HL-60 (cell line): ENCODE results near the gene MYCL.

Experiments
- DNase-seq, 2 experiments: peaks; one replicate each; pipeline ENCODE4 v3.0.0-alpha.2; 2010 to 2020; ENCODE audit warnings: low read depth in 1 of 2, low spot score in 1 of 2
- H3K27ac ChIP-seq: fragments of 250-450 bp; sonication (Bioruptor Pico); replicated peaks from 2 replicates; pipeline ENCODE4 v1.5.1; 2020; ENCODE audit warnings: mild to moderate bottlenecking, moderate library complexity
- H3K27me3 ChIP-seq: fragments of 250-450 bp; sonication (Bioruptor Pico); 2 replicates; pipeline ENCODE4 v1.5.1; 2021; ENCODE audit warnings: mild to moderate bottlenecking, moderate library complexity; ENCODE audit not compliant: insufficient read depth, poor library complexity, severe bottlenecking
- H3K4me3 ChIP-seq: replicated peaks from 2 replicates; pipeline ENCODE4 v1.5.1; 2011; ENCODE audit warnings: mild to moderate bottlenecking, control low read depth, low read length; ENCODE audit not compliant: insufficient read depth
- GABPA ChIP-seq: IDR thresholded peaks from 2 replicates; pipeline ENCODE4 v1.6.1; 2012; ENCODE audit warnings: low read depth
- POLR2AphosphoS5 ChIP-seq: IDR thresholded peaks from 2 replicates; pipeline ENCODE4 v1.6.1; 2012; ENCODE audit warnings: low read depth
- SPI1 ChIP-seq: IDR thresholded peaks from 2 replicates; pipeline ENCODE4 v1.6.1; 2012; ENCODE audit warnings: low read depth, mild to moderate bottlenecking, borderline replicate concordance
- TF ChIP-seq, protein P1 (sequence below): IDR thresholded peaks from one replicate; pipeline ENCODE4 v1.5.1; 2011; ENCODE audit warnings: low read length, control low read depth, inconsistent platforms; ENCODE audit not compliant: insufficient read depth
- TF ChIP-seq, protein P2 (sequence below): IDR thresholded peaks from 2 replicates; pipeline ENCODE4 v1.6.1; 2012; ENCODE audit warnings: low read depth; ENCODE audit not compliant: insufficient replicate concordance

Gene MYCL

DNA sequence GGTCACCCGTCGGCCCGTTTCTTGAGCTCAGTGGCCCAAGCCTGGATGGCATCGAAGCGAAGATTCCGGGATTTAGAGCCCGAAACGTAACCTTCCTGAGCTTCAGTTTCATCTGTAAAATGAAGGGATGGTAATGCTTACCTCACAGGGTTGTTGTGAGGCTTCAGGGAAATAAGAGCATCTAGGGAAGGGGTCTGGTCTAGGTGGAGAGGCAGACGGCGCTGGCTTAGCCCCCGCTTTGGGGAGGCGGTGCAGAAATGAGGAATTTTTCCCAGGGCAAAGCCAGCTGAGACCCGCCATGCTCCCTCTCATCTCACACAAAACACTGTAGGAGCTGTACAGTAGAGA lies 717 bp upstream of the MYCL start:
- no peak for DNase-seq
- TF ChIP-seq SPI1: no peak
- TF ChIP-seq, protein P1, sequence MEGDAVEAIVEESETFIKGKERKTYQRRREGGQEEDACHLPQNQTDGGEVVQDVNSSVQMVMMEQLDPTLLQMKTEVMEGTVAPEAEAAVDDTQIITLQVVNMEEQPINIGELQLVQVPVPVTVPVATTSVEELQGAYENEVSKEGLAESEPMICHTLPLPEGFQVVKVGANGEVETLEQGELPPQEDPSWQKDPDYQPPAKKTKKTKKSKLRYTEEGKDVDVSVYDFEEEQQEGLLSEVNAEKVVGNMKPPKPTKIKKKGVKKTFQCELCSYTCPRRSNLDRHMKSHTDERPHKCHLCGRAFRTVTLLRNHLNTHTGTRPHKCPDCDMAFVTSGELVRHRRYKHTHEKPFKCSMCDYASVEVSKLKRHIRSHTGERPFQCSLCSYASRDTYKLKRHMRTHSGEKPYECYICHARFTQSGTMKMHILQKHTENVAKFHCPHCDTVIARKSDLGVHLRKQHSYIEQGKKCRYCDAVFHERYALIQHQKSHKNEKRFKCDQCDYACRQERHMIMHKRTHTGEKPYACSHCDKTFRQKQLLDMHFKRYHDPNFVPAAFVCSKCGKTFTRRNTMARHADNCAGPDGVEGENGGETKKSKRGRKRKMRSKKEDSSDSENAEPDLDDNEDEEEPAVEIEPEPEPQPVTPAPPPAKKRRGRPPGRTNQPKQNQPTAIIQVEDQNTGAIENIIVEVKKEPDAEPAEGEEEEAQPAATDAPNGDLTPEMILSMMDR: no peak
- TF ChIP-seq POLR2AphosphoS5: no peak
- TF ChIP-seq, protein P2, sequence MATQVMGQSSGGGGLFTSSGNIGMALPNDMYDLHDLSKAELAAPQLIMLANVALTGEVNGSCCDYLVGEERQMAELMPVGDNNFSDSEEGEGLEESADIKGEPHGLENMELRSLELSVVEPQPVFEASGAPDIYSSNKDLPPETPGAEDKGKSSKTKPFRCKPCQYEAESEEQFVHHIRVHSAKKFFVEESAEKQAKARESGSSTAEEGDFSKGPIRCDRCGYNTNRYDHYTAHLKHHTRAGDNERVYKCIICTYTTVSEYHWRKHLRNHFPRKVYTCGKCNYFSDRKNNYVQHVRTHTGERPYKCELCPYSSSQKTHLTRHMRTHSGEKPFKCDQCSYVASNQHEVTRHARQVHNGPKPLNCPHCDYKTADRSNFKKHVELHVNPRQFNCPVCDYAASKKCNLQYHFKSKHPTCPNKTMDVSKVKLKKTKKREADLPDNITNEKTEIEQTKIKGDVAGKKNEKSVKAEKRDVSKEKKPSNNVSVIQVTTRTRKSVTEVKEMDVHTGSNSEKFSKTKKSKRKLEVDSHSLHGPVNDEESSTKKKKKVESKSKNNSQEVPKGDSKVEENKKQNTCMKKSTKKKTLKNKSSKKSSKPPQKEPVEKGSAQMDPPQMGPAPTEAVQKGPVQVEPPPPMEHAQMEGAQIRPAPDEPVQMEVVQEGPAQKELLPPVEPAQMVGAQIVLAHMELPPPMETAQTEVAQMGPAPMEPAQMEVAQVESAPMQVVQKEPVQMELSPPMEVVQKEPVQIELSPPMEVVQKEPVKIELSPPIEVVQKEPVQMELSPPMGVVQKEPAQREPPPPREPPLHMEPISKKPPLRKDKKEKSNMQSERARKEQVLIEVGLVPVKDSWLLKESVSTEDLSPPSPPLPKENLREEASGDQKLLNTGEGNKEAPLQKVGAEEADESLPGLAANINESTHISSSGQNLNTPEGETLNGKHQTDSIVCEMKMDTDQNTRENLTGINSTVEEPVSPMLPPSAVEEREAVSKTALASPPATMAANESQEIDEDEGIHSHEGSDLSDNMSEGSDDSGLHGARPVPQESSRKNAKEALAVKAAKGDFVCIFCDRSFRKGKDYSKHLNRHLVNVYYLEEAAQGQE: no peak
- peak overlapping the region; percentile 75 for H3K4me3 ChIP-seq
- no peak overlapping the region for H3K27ac ChIP-seq
- peaks cover 49% of the 10 kb centered on the region for H3K27me3 ChIP-seq

DNA sequence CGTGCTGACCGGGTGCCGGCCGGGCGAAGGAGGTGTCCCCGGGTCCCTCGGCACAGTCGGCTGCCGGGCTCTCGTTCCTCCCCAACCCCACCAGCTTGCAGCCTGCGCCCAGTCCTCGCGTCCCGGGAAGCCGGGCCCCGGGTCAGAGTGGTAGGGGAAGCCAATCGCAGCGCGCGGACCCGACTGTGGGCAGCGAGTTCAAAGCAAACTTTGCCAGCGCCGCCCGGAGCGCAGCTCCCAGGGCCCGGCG lies 328 bp downstream of the MYCL start:
- peak overlapping the region; percentile 75 for H3K4me3 ChIP-seq
- peaks cover 53% of the 10 kb centered on the region for H3K27me3 ChIP-seq
- TF ChIP-seq, protein P1: no peak
- TF ChIP-seq, protein P2: no peak
- no peak for TF ChIP-seq GABPA
- no peak overlapping the region for H3K27ac ChIP-seq
- no peak for DNase-seq

DNA sequence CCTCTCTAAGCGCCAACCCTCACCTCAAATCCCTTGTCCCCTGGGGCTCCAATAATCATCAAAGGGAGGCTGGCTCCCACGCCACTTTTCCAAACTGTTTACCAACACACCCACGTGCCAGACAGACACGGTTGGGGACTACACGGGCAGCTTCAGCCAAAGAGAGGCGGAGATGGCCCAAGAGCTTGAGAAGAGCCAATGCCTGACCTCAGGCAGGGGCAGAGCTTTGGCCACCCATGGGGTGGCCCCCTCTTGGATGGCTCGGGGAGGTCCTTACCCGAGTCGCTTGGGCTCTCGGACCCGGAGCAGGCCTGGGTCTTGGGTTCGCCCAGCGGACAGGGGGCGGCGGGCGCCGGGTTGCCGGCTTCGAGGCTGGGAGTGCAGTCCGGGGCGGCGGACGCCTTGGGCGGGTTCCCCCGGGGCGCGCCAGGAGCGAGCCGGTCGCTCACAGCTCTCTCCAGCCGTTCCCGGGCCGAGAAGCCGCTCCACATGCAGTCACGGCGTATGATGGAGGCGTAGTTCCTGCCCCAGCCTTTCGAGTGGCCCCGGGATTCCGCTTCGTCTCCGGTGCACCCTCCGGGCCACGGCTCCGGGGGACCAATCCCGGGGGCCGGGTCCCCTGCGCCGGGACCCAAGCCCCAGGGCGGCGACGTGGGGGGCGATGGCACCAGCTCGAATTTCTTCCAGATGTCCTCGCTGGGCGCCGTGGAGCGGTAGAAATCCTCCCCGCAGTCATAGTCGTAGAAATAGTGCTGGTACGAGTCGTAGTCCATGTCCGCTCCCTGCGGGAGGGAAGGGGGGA lies 854 bp downstream of the MYCL start:
- H3K27me3 ChIP-seq: peaks cover 54% of the 10 kb centered on the region
- no peak for TF ChIP-seq GABPA
- TF ChIP-seq POLR2AphosphoS5: no peak
- TF ChIP-seq, protein P2: no peak
- TF ChIP-seq SPI1: no peak
- TF ChIP-seq, protein P1: no peak
- H3K4me3 ChIP-seq: peak overlapping the region; percentile 75
- no peak for DNase-seq
- H3K27ac ChIP-seq: no peak overlapping the region
